NCI-H82 treated with DMSO at 0.1 percent for 48 hours (cell line): Measurements from ENCODE around the gene CDK4.
"Not testable (repeated sequence)": the region's sequence is repeated elsewhere in the genome, so short reads cannot be mapped to it uniquely, and the experiment has no call there.

Experiments used
- DNase-seq: peaks from one replicate; lab custom pipeline; 2025; ENCODE audit not compliant: unreplicated experiment; lab: John Stamatoyannopoulos, UW

The CDK4 gene

DNA sequence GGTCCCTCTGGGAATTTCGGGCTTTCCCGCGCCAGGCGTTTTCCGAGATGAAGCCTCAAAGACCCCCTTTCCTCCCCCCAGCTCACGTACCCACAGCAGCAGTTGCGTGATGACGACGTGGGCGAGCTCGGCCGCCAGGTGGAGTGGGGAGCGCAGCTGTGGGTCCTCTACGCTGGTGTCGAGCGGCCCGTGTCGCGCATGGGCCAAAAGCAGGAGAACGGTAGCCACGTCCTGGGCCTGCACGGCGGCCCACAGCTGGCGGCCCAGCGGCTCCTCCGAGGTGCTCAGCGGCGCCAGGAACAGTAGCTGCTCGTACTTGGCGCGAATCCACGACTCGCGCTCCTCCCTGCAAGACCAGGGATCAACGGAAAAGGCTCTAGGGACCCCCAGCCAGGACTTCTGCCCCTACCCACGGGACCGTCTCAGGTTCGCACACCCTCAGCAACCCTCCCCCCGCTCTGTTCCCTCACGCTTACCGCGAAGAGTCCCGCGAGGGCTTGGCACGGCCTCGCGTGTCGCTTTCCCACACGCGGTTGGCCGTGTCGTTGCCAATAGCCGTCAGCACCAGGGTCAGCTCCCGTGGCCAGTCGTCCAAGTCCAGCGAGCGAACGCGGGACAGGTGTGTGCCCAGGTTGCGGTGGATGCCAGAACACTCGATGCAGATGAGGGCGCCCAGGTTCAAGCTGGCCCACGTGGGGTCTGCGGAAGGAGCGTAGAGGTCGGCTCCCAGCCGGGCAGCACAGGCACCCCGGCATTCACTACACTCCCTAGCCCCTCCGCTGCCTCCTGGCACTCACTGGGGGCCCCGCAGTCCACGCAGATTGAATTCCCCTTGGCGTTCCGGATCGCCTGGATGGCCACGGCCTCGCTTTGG is 25.0 kb downstream of the CDK4 start:
- no peak for DNase-seq

GRCh38 chr12:57726151-57726883 is 25.8 kb downstream of the CDK4 start:
- DNase-seq = peak; percentile 59

- DNase-seq = no peak
These were observed 26.3 kb downstream of the CDK4 start for GRCh38 chr12:57725851-57726150.

- no peak for DNase-seq
These were observed 27.0 kb downstream of the CDK4 start for GRCh38 chr12:57724936-57725740.

DNA sequence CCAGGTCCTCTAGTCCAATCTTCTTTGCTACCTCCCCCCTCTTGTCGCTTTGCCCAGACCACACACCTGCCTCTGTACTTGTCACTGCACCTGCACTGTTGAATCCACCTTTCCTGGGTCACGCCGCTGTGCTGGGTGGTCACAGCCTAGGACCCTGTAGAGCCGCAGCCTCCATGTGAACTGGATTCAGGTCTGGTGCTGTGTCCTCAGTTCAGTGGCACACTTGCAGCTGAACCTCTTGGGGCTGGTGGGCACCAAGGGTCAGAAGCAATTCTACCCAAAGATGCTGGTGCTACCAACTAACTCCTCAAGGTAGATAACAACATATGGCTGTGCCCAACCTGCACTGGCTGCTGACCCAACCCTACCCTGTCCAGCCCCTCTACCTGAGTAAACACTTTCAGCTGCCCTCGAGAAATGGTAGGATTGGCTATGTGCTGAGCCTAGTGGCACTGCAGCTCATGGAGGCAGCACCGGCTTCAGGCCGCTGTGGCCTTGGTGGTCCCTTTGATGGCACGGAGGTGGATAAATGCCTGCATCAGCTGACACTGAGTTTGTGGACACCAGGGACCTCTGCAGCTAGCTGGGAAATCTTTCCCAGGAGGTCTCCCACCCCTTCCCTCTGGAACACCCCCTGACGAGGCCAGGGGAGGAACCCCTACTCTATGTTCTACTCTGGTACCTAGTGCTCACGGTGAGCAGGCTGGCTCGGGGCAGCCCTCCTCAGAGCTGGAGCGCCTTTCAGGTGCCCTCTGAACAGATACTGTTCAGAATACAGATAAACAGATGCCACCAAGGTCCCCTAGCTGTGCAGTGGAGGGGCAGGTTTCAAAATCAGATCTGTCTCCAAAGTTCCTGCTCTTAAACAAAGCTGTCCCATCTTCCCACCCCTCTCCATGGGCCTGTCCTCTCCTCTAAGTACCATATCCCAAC is 27.8 kb downstream of the CDK4 start:
- no peak for DNase-seq

GRCh38 chr12:57723630-57723962 is 28.5 kb downstream of the CDK4 start:
- DNase-seq = no peak

- DNase-seq = no peak
These were observed 29.1 kb downstream of the CDK4 start for GRCh38 chr12:57722716-57723629.

GRCh38 chr12:57721846-57722608 is 30.1 kb downstream of the CDK4 start:
- not testable (repeated sequence) for DNase-seq

DNA sequence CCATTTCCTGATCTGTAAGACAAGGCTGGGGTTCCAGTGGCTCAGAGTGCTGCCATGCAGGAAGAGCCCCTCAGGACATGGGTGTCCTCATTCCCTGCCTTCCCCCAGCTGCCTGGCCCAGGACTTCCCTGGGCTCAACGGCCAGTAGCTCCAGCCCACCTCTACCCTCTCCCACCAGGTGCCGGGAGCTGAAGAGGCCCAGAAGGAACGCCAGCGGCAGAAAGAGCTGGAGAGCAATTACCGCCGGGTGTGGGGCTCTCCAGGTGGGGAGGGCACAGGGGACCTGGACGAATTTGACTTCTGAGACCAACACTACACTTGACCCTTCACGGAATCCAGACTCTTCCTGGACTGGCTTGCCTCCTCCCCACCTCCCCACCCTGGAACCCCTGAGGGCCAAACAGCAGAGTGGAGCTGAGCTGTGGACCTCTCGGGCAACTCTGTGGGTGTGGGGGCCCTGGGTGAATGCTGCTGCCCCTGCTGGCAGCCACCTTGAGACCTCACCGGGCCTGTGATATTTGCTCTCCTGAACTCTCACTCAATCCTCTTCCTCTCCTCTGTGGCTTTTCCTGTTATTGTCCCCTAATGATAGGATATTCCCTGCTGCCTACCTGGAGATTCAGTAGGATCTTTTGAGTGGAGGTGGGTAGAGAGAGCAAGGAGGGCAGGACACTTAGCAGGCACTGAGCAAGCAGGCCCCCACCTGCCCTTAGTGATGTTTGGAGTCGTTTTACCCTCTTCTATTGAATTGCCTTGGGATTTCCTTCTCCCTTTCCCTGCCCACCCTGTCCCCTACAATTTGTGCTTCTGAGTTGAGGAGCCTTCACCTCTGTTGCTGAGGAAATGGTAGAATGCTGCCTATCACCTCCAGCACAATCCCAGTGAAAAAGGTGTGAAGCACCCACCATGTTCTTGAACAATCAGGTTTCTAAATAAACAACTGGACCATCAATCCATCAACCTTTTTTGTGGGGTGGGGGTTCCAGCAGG is 31.2 kb downstream of the CDK4 start:
- DNase-seq = no peak

DNA sequence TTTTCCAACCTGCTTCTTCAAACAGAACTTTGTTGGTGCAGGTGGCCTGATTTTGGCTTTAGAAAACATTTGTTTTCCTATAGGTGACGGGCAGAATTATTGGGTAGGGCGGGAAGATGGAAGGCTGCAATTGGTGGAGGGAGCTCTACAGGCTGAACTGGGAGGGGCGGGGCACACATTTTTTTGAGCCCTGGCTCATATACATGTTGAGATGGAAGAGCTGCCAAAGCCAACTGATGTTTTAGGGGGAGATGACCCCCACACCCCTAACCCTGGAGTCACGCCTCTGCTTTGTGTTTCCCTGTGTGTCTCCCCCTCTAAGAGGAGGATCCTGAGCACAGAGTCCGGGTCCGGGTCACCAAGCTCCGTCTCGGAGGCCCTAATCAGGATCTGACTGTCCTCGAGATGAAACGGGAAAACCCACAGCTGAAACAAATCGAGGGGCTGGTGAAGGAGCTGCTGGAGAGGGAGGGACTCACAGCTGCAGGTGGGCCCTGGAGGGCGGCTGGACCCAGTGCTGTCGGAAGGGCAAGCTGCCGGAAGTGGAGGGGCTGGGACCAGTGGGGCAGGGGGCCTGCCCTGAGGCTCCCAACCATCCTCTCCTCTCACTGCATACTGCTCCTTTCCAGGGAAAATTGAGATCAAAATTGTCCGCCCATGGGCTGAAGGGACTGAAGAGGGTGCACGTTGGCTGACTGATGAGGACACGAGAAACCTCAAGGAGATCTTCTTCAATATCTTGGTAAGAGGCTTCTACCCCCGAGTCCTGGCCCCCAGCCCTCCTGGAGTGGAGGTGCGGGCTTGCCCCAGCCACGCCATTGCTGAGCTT is 32.1 kb downstream of the CDK4 start:
- DNase-seq = no peak

DNA sequence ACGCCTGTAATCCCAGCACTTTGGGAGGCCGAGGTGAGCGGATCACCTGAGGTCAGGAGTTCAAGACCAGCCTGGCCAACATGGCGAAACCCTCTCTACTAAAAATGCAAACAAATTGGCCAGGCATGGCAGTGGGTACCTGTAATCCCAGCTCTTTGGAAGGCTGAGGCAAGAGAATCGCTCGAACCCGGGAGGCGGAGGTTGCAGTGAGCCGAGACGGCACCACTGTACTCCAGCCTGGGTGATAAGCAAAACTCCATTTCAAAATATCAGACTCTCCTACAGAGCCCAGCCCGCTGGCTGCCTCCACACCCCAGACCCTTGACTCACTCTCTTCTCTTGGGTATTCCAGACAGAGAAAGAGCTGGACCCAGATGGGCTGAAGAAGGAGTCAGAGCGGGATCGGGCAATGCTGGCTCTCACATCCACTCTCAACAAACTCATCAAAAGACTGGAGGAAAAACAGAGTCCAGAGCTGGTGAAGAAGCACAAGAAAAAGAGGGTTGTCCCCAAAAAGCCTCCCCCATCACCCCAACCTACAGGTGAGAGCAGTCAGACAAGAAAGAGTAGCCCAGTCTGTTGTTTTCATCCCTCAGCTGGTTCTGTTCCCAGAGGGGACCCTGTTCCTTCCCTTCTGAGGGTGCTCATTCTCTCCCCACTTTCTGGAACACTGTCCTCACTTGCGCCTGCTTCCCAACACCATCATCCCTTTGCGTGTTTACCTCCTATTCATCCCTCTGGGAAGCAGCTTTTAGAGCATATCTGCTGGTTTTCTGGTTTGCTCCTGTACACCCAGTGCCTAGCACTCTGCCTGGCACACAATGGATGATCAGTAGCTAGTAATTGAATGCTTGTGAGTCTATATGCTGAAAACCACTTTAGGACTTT is 33.2 kb downstream of the CDK4 start:
- DNase-seq = no peak

DNA sequence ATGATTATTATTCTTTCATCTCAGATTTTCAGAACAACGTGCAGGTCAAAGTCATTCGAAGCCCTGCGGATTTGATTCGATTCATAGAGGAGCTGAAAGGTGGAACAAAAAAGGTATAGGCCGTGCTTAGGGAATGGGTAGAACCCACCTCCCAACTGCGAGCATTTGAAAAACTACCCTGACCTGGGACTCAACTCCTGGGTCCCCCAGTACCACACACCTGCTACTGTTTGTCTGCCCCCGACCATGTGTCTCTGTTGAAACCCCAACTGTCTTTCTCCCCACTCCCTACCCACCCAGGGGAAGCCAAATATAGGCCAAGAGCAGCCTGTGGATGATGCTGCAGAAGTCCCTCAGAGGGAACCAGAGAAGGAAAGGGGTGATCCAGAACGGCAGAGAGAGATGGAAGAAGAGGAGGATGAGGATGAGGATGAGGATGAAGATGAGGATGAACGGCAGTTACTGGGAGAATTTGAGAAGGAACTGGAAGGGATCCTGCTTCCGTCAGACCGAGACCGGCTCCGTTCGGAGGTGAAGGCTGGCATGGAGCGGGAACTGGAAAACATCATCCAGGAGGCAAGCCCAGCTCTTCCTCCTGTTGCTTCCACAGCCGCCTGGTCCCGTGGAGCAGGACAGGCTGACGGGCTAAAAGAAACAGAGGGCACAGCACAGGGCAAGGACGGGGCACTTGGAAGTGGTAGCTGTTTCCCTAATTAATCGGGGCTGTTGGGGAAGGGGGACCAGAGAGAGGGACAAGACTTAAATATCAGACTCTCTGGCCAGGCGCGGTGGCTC is 34.1 kb downstream of the CDK4 start:
- DNase-seq = no peak

- no peak for DNase-seq
These were observed 35.0 kb downstream of the CDK4 start for GRCh38 chr12:57717131-57717530.

DNA sequence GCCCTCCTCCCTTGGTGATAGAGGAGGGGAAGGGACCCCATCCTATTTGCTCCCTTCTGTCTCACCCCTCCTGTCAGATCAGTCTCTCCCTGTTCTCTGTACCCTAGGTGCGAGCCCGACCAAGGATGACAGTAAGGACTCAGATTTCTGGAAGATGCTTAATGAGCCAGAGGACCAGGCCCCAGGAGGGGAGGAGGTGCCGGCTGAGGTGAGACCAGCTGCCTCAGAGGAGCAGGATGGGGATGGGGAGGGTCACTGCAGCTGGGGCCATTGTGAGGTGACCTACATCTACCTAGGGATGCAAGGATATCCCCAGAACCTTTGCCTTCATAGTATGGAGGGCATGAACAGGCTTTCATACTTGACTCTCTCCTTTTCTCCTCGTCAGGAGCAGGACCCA is 35.8 kb downstream of the CDK4 start:
- DNase-seq = no peak

DNA sequence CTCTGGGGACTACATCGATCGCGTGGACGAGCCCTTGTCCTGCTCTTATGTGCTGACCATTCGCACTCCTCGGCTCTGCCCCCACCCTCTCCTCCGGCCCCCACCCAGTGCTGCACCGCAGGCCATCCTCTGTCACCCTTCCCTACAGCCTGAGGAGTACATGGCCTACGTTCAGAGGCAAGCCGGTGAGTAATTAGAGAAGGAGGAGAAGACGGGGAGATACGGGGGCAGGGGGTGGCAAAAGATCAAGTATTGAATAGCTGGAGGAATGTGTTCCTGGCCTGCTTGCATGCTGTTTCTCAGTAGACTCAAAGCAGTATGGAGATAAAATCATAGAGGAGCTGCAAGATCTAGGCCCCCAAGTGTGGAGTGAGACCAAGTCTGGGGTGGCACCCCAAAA is 36.3 kb downstream of the CDK4 start:
- no peak for DNase-seq
